ENCODE measurements around the gene GLDN. TPM values are rescaled to one million over a fixed set of nuclear protein-coding genes. Genes with fewer than 3 reads are reported as not detected.

The GLDN gene
- total RNA-seq, 1 experiment from 2014 or later = 1.3 TPM

- no peak overlapping the region for H3K23ac ChIP-seq (ENCODE audit: insufficient read length, low read depth, low read length)
These were observed 20.1 kb upstream of the GLDN start for GRCh38 chr15:51321316-51321715.

More at GRCh38 chr15:51321316-51321715, 20.1 kb upstream of the GLDN start:
- Histone ChIP-seq H3K56ac (ENCODE audit: insufficient read length, low read depth, low read length) (no peak overlapping the region), H3K4ac (ENCODE audit: low read depth, low read length) (no peak overlapping the region), H3K9ac (ENCODE audit: extremely low read depth, insufficient read length, low read length) (no peak overlapping the region), H3K18ac (ENCODE audit: insufficient read length, low read depth, low read length) (no peak overlapping the region), H3K4me2 (ENCODE audit: insufficient read depth, insufficient read length, low read length) (no peak overlapping the region), H2BK12ac (ENCODE audit: insufficient read length, low read depth, low read length) (no peak overlapping the region), H3K4me1 (ENCODE audit: insufficient read depth, low read length) (no peaks in the 10 kb centered on the region), H4K5ac (ENCODE audit: insufficient read length, low read depth, low read length) (no peak overlapping the region), H4K8ac (replicated peaks; ENCODE audit: insufficient read length, low read depth, low read length) (no peak overlapping the region), H2AFZ (ENCODE audit: low read length) (no peak overlapping the region), H2BK15ac (ENCODE audit: low read depth, low read length) (no peak overlapping the region), H4K91ac (ENCODE audit: insufficient read length, low read depth, low read length) (no peak overlapping the region), H3K79me1 (ENCODE audit: insufficient read depth, low read depth, low read length, poor library complexity, severe bottlenecking) (no peaks in the 10 kb centered on the region), H2AK5ac (ENCODE audit: insufficient read length, low read length) (no peak overlapping the region), H3K14ac (ENCODE audit: insufficient read depth, low read length) (no peak overlapping the region), H3K27me3 (ENCODE audit: insufficient read depth, low read length) (no peaks in the 10 kb centered on the region), H2BK120ac (ENCODE audit: low read depth, low read length, poor library complexity, severe bottlenecking) (no peak overlapping the region), H3K27ac (ENCODE audit: insufficient read length, low read depth, low read length) (no peak overlapping the region), H2BK20ac (ENCODE audit: low read depth, low read length, poor library complexity, severe bottlenecking) (no peak overlapping the region), H3T11ph (ENCODE audit: low read length) (no peak overlapping the region), H2BK5ac (ENCODE audit: insufficient read length, low read length) (no peak overlapping the region), H3K79me2 (ENCODE audit: insufficient read depth, low read length) (no peaks in the 10 kb centered on the region), H4K20me1 (ENCODE audit: control insufficient read depth, insufficient read depth, insufficient read length) (no peaks in the 10 kb centered on the region), H3K9me3 (ENCODE audit: control insufficient read depth, low read depth, low read length) (no peaks in the 10 kb centered on the region), H3K23me2 (ENCODE audit: insufficient read length, low read depth, low read length, poor library complexity, severe bottlenecking) (no peaks in the 10 kb centered on the region)
- Mint-ChIP-seq H3K4me1 (no peaks in the 10 kb centered on the region), H3K9me3 (no peaks in the 10 kb centered on the region; a peak in 1 of 5 replicates), H3K36me3 (ENCODE audit: insufficient read depth in 1 of 3, low read depth in 3 of 3) (no peaks in the 10 kb centered on the region), H3K27me3 (ENCODE audit: low read depth) (peaks cover 6% of the 10 kb centered on the region), H3K27ac (no peak overlapping the region), H3K4me3 (no peak overlapping the region)
- TF ChIP-seq CTCF (conservative IDR thresholded peaks at IDR 0.05) = no peak
- no CpG with 5 or more reads among the region's 4 CpGs for WGBS (ENCODE audit: extremely low coverage, insufficient read length, low lambda C conversion rate)
- no peak for DNase-seq
